ENCODE data around the gene RENBP.
"Not testable (repeated sequence)": the region's sequence is repeated elsewhere in the genome, so short reads cannot be mapped to it uniquely, and the experiment has no call there.

RENBP gene

DNA sequence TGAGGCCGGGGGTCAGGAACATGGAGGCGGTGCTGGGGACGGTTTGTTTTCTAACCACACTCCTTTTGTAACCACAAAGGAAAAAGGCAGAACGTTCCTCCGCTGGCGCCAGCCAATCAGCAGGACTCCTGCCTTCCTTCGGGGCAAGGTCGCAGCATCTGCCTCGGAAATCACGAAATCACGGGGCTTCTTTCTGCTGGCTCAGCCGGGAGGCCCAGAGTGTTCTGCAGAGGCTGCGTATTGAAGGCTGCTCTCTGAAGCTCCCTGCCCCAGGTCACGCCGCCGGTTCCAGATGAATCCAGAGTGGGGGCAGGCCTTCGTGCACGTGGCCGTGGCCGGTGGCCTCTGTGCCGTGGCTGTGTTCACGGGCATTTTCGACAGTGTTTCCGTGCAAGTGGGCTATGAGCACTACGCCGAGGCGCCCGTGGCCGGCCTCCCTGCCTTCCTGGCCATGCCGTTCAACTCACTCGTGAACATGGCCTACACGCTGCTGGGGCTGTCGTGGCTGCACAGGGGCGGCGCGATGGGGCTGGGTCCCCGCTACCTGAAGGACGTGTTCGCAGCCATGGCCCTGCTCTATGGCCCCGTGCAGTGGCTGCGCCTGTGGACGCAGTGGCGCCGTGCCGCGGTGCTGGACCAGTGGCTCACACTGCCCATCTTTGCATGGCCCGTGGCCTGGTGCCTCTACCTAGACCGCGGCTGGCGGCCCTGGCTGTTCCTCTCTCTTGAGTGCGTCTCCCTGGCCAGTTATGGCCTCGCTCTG is 37.5 kb upstream of the RENBP start:
- Histone ChIP-seq H3K79me2 (no peaks in the 10 kb centered on the region), H3K36me3 (ENCODE audit: control insufficient read depth, insufficient read depth, low read length) (no peaks in the 10 kb centered on the region), H3K9ac (no peak overlapping the region), H3K27ac (no peak overlapping the region), H3K4me3 (ENCODE audit: low read depth, low read length) (no peak overlapping the region), H3K4me2 (ENCODE audit: low read length) (no peak overlapping the region), H3K4me1 (no peaks in the 10 kb centered on the region), H3K27me3 (ENCODE audit: control insufficient read depth, insufficient read depth, low read length) (no peaks in the 10 kb centered on the region), H3K9me3 (ENCODE audit: control insufficient read depth, low read length) (no peaks in the 10 kb centered on the region), H2AFZ (no peak overlapping the region)
- TF ChIP-seq, protein P1, sequence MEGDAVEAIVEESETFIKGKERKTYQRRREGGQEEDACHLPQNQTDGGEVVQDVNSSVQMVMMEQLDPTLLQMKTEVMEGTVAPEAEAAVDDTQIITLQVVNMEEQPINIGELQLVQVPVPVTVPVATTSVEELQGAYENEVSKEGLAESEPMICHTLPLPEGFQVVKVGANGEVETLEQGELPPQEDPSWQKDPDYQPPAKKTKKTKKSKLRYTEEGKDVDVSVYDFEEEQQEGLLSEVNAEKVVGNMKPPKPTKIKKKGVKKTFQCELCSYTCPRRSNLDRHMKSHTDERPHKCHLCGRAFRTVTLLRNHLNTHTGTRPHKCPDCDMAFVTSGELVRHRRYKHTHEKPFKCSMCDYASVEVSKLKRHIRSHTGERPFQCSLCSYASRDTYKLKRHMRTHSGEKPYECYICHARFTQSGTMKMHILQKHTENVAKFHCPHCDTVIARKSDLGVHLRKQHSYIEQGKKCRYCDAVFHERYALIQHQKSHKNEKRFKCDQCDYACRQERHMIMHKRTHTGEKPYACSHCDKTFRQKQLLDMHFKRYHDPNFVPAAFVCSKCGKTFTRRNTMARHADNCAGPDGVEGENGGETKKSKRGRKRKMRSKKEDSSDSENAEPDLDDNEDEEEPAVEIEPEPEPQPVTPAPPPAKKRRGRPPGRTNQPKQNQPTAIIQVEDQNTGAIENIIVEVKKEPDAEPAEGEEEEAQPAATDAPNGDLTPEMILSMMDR (IDR thresholded peaks at IDR 0.05): no peak

DNA sequence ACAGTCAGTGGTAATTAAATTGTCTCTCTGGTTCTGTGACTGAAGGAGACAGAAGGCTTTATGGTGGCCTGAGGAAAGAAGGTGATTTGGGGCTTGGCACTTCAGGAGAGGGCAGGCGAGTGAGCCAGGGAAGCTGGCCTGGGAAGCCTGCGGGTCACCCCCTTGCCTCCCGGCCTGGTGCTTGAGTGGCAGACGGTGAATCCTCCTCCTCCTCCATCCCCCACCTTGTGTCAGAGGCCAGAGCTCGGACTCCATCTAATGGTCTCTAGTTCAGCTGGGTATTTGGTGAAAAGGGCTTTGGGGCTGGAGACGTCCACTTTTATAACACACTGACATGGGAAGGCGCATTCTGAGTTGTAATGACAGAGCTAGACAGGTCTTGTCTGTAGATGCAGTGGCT is 36.8 kb upstream of the RENBP start:
- no peaks in the 10 kb centered on the region for H3K27me3 ChIP-seq (ENCODE audit: control insufficient read depth, insufficient read depth, low read length)
- H3K4me1 ChIP-seq: no peaks in the 10 kb centered on the region
- H3K79me2 ChIP-seq: no peaks in the 10 kb centered on the region
- no peak overlapping the region for H3K4me2 ChIP-seq (ENCODE audit: low read length)
- no peak overlapping the region for H3K9ac ChIP-seq
- H2AFZ ChIP-seq: no peak overlapping the region
- H3K4me3 ChIP-seq (ENCODE audit: low read depth, low read length): no peak overlapping the region
- TF ChIP-seq, protein P1 (IDR thresholded peaks at IDR 0.05): no peak
- no peaks in the 10 kb centered on the region for H3K9me3 ChIP-seq (ENCODE audit: control insufficient read depth, low read length)
- no peaks in the 10 kb centered on the region for H3K36me3 ChIP-seq (ENCODE audit: control insufficient read depth, insufficient read depth, low read length)
- no peak overlapping the region for H3K27ac ChIP-seq

DNA sequence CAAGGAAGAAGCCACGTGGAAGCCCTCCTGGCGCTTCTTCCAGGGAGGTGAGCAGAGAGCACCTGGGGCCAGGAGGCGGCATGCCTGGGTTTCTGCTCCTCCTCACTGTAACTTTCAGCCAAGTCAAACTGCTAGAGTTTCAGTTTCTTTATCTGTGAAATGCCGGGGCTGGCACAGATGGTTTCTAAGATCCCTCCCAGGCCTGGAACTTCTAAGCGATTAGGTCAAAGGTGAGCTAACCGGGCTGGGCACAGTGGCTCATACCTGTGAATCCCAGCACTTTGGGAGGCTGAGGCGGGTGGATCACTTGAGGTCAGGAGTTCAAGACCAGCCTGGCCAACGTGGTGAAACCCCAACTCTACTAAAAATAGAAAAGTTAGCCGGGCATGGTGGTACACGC is 36.0 kb upstream of the RENBP start:
- not testable (repeated sequence) for H3K36me3 ChIP-seq (ENCODE audit: control insufficient read depth, insufficient read depth, low read length); H3K4me3 ChIP-seq (ENCODE audit: low read depth, low read length); H3K4me2 ChIP-seq (ENCODE audit: low read length); H3K79me2 ChIP-seq; H2AFZ ChIP-seq; H3K9ac ChIP-seq; H3K27me3 ChIP-seq (ENCODE audit: control insufficient read depth, insufficient read depth, low read length); H3K9me3 ChIP-seq (ENCODE audit: control insufficient read depth, low read length); H3K4me1 ChIP-seq
- peak overlapping the region; percentile 36 for H3K27ac ChIP-seq

DNA sequence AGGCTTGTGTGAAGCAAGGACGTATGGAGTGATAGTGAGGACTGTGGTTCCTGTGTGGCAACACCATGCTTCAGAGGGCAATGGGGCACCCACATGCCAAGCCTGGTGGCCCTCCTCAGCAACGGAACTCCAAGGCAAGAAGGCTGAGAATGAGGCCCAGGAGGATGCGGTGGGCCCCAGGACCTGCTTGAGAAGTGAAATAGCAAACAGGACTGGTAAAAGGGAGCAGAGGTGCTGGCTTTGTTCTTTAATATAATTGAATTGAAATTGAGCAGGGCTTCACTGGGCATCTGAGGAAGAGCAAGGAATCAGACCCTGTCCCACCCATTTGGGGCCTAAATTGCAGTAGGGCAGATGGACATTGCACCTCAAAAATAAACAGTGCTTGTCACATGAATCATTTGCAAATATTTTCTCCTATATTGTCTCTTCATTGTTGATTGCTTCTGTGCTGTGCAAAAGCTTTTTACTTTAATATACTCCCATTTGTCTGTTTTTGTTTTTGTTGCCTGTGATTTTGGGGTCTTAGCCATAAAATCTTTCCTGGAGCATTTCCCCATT is 30.4 kb upstream of the RENBP start:
- H3K27me3 ChIP-seq (ENCODE audit: control insufficient read depth, insufficient read depth, low read length): no peaks in the 10 kb centered on the region
- TF ChIP-seq, protein P1 (IDR thresholded peaks at IDR 0.05): no peak
- H3K4me2 ChIP-seq (ENCODE audit: low read length): no peak overlapping the region
- no peak overlapping the region for H3K9ac ChIP-seq
- H3K4me3 ChIP-seq (ENCODE audit: low read depth, low read length): no peak overlapping the region
- no peaks in the 10 kb centered on the region for H3K9me3 ChIP-seq (ENCODE audit: control insufficient read depth, low read length)
- no peak overlapping the region for H3K27ac ChIP-seq
- H2AFZ ChIP-seq: no peak overlapping the region
- peaks cover under 1% of the 10 kb centered on the region for H3K79me2 ChIP-seq
- no peaks in the 10 kb centered on the region for H3K36me3 ChIP-seq (ENCODE audit: control insufficient read depth, insufficient read depth, low read length)
- H3K4me1 ChIP-seq: peaks cover 2% of the 10 kb centered on the region

DNA sequence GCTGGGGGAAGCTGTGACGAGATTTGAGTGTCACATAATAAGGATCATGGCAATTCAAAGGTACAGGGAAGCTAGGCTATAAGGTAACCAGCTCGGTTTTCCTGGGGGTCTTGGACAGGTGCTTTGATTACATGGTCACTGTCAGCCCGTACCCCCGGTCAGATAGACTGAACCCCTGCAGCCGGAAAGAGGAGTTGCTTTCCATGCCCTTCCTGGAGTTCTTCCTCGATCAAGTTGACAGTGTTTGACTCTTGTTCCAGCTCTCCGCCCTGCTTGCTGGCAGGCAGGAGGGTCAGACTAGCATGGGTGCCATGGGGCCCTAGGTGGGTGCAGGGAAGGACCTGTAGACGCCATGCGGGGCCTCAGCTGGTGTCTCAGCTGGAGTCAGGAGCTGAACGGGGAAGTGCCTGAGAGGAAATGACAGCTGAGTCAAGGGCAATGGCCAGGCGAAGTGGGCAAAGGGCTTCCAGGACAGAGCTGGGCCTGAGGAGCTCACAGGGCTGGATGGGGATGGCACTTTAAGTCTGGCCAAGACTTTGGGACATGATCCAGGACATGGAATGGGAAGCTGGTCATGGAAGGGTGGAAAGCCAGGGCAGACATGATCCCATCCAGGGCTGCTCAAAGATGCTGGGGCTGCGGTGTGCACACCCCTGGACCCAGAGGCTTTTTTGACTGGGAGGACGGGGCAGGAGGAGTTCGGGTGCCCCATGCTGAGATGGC is 29.7 kb upstream of the RENBP start:
- no peaks in the 10 kb centered on the region for H3K36me3 ChIP-seq (ENCODE audit: control insufficient read depth, insufficient read depth, low read length)
- H3K27ac ChIP-seq: no peak overlapping the region
- H3K4me3 ChIP-seq (ENCODE audit: low read depth, low read length): no peak overlapping the region
- no peaks in the 10 kb centered on the region for H3K9me3 ChIP-seq (ENCODE audit: control insufficient read depth, low read length)
- no peak overlapping the region for H3K4me2 ChIP-seq (ENCODE audit: low read length)
- H3K9ac ChIP-seq: no peak overlapping the region
- no peak overlapping the region for H2AFZ ChIP-seq
- H3K4me1 ChIP-seq: peaks cover 5% of the 10 kb centered on the region
- TF ChIP-seq, protein P1 (IDR thresholded peaks at IDR 0.05): no peak
- no peaks in the 10 kb centered on the region for H3K27me3 ChIP-seq (ENCODE audit: control insufficient read depth, insufficient read depth, low read length)
- H3K79me2 ChIP-seq: peaks cover 7% of the 10 kb centered on the region
